ENCODE data around the gene CLSTN2.

CLSTN2 gene

GRCh38 chr3:140523600-140523999 lies 588.6 kb downstream of the CLSTN2 start:
- Histone ChIP-seq H3K36me3 (ENCODE audit: control insufficient read depth, low read length) (no peaks in the 10 kb centered on the region), H4K20me1 (ENCODE audit: control insufficient read depth, insufficient read depth, low read depth, low read length) (no peaks in the 10 kb centered on the region), H3K9me3 (ENCODE audit: control insufficient read depth, insufficient read depth, low read length) (peaks cover 5% of the 10 kb centered on the region; the same call in 1 of the 2 replicates), H3K27me3 (ENCODE audit: control insufficient read depth, low read length) (peaks cover 3% of the 10 kb centered on the region; the same call in 1 of the 2 replicates), H3K4me1 (ENCODE audit: control insufficient read depth, low read length) (no peaks in the 10 kb centered on the region), H3K4me3 (ENCODE audit: low read length) (no peak overlapping the region), H3K9me2 (replicated peaks; ENCODE audit: control insufficient read depth, low read length) (no peaks in the 10 kb centered on the region), H3K79me2 (ENCODE audit: control insufficient read depth, low read length) (no peaks in the 10 kb centered on the region), H3K4me2 (ENCODE audit: low read length) (no peak overlapping the region), H3F3A (ENCODE audit: control insufficient read depth, insufficient read depth) (no peaks in the 10 kb centered on the region), H3K27ac (ENCODE audit: low read depth, low read length) (no peak overlapping the region)
- TF ChIP-seq EZH2phosphoT487 (IDR thresholded peaks at IDR 0.05; ENCODE audit: borderline replicate concordance, low read length): no peak
- TF ChIP-seq CTCF (IDR thresholded peaks at IDR 0.05; ENCODE audit: low read depth, low read length, poor library complexity, severe bottlenecking): no peak

GRCh38 chr3:140527156-140527555 lies 592.2 kb downstream of the CLSTN2 start:
- H3F3A ChIP-seq (ENCODE audit: control insufficient read depth, insufficient read depth): no peaks in the 10 kb centered on the region
- H3K36me3 ChIP-seq (ENCODE audit: control insufficient read depth, low read length): no peaks in the 10 kb centered on the region
- H3K27ac ChIP-seq (ENCODE audit: low read depth, low read length): no peak overlapping the region
- no peaks in the 10 kb centered on the region for H3K4me1 ChIP-seq (ENCODE audit: control insufficient read depth, low read length)
- H4K20me1 ChIP-seq (ENCODE audit: control insufficient read depth, insufficient read depth, low read depth, low read length): no peaks in the 10 kb centered on the region
- no peak overlapping the region for H3K4me2 ChIP-seq (ENCODE audit: low read length)
- TF ChIP-seq EZH2phosphoT487 (IDR thresholded peaks at IDR 0.05; ENCODE audit: borderline replicate concordance, low read length) (no peak), CTCF (IDR thresholded peaks at IDR 0.05; ENCODE audit: low read depth, low read length, poor library complexity, severe bottlenecking) (no peak)
- H3K27me3 ChIP-seq (ENCODE audit: control insufficient read depth, low read length): peaks cover 5% of the 10 kb centered on the region; the same call in 1 of the 2 replicates
- no peaks in the 10 kb centered on the region for H3K79me2 ChIP-seq (ENCODE audit: control insufficient read depth, low read length)
- peaks cover 5% of the 10 kb centered on the region; the same call in 1 of the 2 replicates for H3K9me3 ChIP-seq (ENCODE audit: control insufficient read depth, insufficient read depth, low read length)
- no peaks in the 10 kb centered on the region for H3K9me2 ChIP-seq (replicated peaks; ENCODE audit: control insufficient read depth, low read length)
- H3K4me3 ChIP-seq (ENCODE audit: low read length): no peak overlapping the region

GRCh38 chr3:140529096-140529495 lies 594.1 kb downstream of the CLSTN2 start:
- no peaks in the 10 kb centered on the region for H3K79me2 ChIP-seq (ENCODE audit: control insufficient read depth, low read length)
- H3K27me3 ChIP-seq (ENCODE audit: control insufficient read depth, low read length): peaks cover 5% of the 10 kb centered on the region; the same call in 1 of the 2 replicates
- TF ChIP-seq EZH2phosphoT487 (IDR thresholded peaks at IDR 0.05; ENCODE audit: borderline replicate concordance, low read length) (no peak), CTCF (IDR thresholded peaks at IDR 0.05; ENCODE audit: low read depth, low read length, poor library complexity, severe bottlenecking) (no peak)
- H3F3A ChIP-seq (ENCODE audit: control insufficient read depth, insufficient read depth): no peaks in the 10 kb centered on the region
- no peaks in the 10 kb centered on the region for H4K20me1 ChIP-seq (ENCODE audit: control insufficient read depth, insufficient read depth, low read depth, low read length)
- H3K36me3 ChIP-seq (ENCODE audit: control insufficient read depth, low read length): no peaks in the 10 kb centered on the region
- no peaks in the 10 kb centered on the region for H3K9me2 ChIP-seq (replicated peaks; ENCODE audit: control insufficient read depth, low read length)
- H3K4me2 ChIP-seq (ENCODE audit: low read length): no peak overlapping the region
- H3K9me3 ChIP-seq (ENCODE audit: control insufficient read depth, insufficient read depth, low read length): peaks cover 2% of the 10 kb centered on the region; the same call in 1 of the 2 replicates
- no peak overlapping the region for H3K27ac ChIP-seq (ENCODE audit: low read depth, low read length)
- H3K4me3 ChIP-seq (ENCODE audit: low read length): no peak overlapping the region
- no peaks in the 10 kb centered on the region for H3K4me1 ChIP-seq (ENCODE audit: control insufficient read depth, low read length)

Data from DOHH2 (cell line).